ENCODE data around the gene PIK3CD. TPM values are rescaled to one million over a fixed set of nuclear protein-coding genes. Genes with fewer than 3 reads are reported as not detected.
"Not testable (repeated sequence)": the region's sequence is repeated elsewhere in the genome, so short reads cannot be mapped to it uniquely, and the experiment has no call there.

PIK3CD gene
- total RNA-seq, 8 experiments from 2014 or later = 0.80 to 6.8 (median 5.4) TPM

GRCh38 chr1:9611716-9612115 lies 39.8 kb upstream of the PIK3CD start:
- 83 to 100% (median 100%) methylated on average over 1 to 4 of the region's 13 CpGs; no CpG with 5 or more reads in 3 of the 10 experiments for WGBS, 10 experiments
- in situ Hi-C loops (cut with MboI; ENCODE audit: low pct_unique_long_range_greater_than_20kb in 2 of 9, low sequenced_read_pairs in 9 of 9, unreplicated experiment in 9 of 9) = no loop called here
- no peak for ATAC-seq (replicated peaks in 6 of 8)
- Histone ChIP-seq H3K27ac (no peak overlapping the region), H3K4me3 (no peak overlapping the region), H3K4me1 (replicated peaks in 1 of 2) (no peaks in the 10 kb centered on the region)

DNA sequence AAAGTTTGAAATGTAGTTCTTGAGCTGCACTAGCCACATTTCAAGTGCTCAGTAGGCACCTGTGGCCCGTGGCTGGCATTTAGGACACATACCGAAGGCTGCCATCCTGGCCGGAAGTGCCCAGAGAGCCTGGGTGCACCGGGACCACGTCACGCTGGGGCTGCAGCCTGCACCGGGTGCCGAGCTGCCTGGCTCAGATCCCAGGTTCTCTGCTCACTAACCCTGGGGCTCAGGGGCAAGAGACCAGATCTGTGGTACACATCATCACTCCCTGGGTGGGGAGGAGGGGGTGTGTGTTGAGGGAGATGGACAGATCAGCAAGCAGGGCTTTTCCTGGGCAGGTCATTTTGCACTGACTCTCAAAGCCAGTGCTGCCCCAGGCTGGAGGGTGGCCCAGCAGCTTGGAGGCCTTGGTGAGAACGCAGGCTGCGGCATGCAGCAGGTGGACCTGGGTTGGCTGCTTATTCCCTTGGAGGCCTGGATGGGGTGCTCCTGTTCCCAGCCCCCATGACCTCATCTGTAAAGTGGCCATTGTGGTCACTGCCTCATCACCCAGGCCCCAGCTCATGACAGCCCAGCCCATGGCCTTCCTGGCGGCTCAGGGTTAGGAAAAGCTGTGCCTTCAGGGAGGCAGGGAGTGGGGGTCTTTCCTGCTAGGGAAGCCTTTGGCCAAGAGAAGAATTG lies 39.2 kb upstream of the PIK3CD start:
- Histone ChIP-seq H3K4me1 (replicated peaks in 1 of 2) (no peaks in the 10 kb centered on the region), H3K4me3 (no peak overlapping the region), H3K27ac (no peak overlapping the region)
- 80 to 100% (median 87%) methylated on average over 1 to 8 of the region's 11 CpGs; no CpG with 5 or more reads in 6 of the 10 experiments for WGBS, 10 experiments
- ATAC-seq (replicated peaks in 6 of 8) = peak in 4 of 8 experiments; percentile 6 to 29 (median 14)
- in situ Hi-C loops (cut with MboI; ENCODE audit: low pct_unique_long_range_greater_than_20kb in 2 of 9, low sequenced_read_pairs in 9 of 9, unreplicated experiment in 9 of 9) = no loop called here

DNA sequence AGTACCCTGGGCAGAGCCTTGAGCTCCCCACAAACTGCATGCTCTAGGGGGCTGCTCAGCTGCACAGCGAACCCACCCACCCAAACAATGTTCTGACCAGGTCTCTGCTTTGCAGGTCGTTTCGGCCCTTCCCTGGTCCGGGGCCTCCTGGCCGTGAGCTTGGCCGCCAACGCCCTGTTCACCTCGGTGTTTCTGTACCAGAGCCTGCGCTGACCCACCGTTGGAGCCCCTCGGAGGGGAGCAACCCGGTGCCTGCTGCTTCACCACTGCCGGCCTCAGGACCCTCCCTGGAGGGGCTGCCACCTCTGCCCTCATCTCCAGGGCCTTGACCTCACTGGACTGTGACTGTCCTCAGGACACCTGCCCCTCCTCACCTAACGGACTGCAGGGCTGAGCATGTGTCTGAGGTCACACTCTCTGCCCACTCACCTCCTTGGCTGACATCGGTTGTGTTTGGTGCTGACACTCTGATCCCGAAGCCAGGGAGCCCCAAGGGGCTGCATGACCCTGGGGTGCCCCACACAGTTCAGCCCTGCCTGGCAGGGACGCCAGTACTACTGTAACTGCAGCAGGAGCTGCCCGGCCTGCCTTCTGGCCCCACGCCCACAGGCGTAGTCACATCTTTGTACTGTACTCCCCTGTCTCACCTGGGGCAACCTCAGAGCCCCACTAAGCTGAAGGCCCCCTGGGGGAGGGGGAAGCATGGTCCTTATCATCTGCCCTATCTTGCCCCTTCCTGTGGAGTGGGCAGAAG lies 38.5 kb upstream of the PIK3CD start:
- ATAC-seq (replicated peaks in 6 of 8) = peak in 4 of 8 experiments; percentile 13 to 19 (median 14)
- in situ Hi-C loops (cut with MboI; ENCODE audit: low pct_unique_long_range_greater_than_20kb in 2 of 9, low sequenced_read_pairs in 9 of 9, unreplicated experiment in 9 of 9) = no loop called here
- H3K4me1 ChIP-seq (replicated peaks in 1 of 2) = no peaks in the 10 kb centered on the region
- 80 to 100% (median 88%) methylated on average over 1 to 15 of the region's 20 CpGs; no CpG with 5 or more reads in 4 of the 10 experiments for WGBS, 10 experiments
- H3K27ac ChIP-seq = no peak overlapping the region
- no peak overlapping the region for H3K4me3 ChIP-seq

DNA sequence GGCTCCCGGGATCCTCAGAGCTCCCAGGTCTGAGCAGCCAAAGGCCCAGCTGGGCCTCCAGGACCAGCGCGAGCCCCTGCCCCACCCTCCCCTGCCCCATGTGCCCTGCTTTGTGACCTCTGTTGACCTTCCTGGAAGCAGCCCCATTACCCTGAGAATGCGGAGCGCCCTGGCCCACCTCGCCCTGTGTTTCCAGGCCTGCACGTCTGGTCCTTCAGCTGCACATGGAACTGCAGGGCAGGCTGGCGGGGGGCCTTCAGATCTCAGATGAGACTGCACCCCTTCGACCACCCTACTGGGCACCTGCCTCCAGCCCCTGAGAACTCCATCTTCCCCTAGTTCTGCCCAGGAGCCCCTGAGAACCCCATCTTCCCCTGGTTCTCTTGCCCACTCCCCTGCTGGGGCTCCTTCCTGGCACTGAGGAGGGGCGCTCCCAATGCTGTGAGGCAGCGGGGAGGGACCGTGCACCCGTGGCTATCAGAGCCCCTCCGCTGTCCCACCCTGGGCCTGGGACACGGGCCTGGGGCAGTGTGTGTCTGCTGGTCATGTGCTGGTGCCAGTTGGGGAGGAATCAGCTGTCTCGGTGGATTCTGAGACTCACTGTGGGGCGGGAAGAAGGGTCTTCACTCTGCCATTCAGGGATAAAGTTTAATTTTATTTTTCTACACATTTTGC lies 37.8 kb upstream of the PIK3CD start:
- 85 to 100% (median 93%) methylated on average over 1 to 8 of the region's 17 CpGs; no CpG with 5 or more reads in 5 of the 10 experiments for WGBS, 10 experiments
- Histone ChIP-seq H3K4me3 (no peak overlapping the region), H3K27ac (no peak overlapping the region), H3K4me1 (replicated peaks in 1 of 2) (no peaks in the 10 kb centered on the region)
- ATAC-seq (replicated peaks in 6 of 8) = peak in 2 of 8 experiments; percentile 7 to 13
- in situ Hi-C loops (cut with MboI; ENCODE audit: low pct_unique_long_range_greater_than_20kb in 2 of 9, low sequenced_read_pairs in 9 of 9, unreplicated experiment in 9 of 9) = no loop called here

DNA sequence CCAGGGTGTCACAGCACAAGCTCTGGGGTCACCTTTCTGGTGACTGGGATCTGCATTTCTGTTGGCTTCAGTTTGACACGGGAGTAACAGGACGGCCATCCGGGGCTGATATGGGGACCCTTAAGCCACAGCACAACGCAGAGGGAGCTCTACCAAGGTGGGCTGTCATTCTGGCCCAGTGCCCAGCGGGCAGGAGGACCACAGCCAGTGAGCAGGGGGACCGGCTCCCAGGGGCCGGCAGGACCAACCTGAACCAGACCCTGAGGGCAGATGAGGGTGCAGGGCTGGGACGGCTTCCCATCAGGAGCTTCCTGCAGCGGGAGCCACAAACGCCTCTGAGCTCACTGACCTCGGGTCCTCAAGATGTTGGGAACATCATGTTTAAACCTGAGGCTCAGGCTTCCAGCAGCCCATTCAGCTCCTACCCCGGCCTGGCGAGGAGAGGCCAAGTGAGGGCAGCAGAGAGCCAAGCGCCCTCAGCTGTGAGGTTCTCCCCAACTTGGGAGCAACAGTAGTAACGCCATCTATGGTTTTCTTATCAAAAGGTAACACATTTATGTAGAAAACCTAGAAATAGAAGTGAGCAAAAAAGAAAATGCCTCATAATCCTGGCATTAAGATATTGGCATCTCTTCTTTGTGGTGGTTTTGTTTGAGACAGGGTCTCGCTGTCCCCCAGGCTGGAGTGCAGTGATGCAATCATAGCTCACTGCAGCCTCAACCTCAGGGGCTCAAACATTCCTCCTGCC lies 36.0 kb upstream of the PIK3CD start:
- in situ Hi-C loops (cut with MboI; ENCODE audit: low pct_unique_long_range_greater_than_20kb in 2 of 9, low sequenced_read_pairs in 9 of 9, unreplicated experiment in 9 of 9) = no loop called here
- peak; percentile 15 to 86 (median 44) for ATAC-seq (replicated peaks in 6 of 8)
- Histone ChIP-seq H3K27ac (no peak overlapping the region), H3K4me1 (replicated peaks in 1 of 2) (no peaks in the 10 kb centered on the region), H3K4me3 (no peak overlapping the region)
- 50 to 90% (median 71%) methylated on average over 2 to 8 of the region's 16 CpGs; no CpG with 5 or more reads in 5 of the 10 experiments for WGBS, 10 experiments

- Histone ChIP-seq H3K4me1 (replicated peaks in 1 of 2) (no peaks in the 10 kb centered on the region), H3K27ac (no peak overlapping the region), H3K4me3 (no peak overlapping the region)
- peak in 1 of 8 experiments; percentile 58 for ATAC-seq (replicated peaks in 6 of 8)
- in situ Hi-C loops (cut with MboI; ENCODE audit: low pct_unique_long_range_greater_than_20kb in 2 of 9, low sequenced_read_pairs in 9 of 9, unreplicated experiment in 9 of 9) = no loop called here
- WGBS, 10 experiments = 51 to 100% (median 77%) methylated on average over 2 to 14 of the region's 18 CpGs; no CpG with 5 or more reads in 1 of the 10 experiments
Measured at GRCh38 chr1:9618909-9619679, 32.4 kb upstream of the PIK3CD start.

GRCh38 chr1:9621032-9621431 lies 30.5 kb upstream of the PIK3CD start:
- no peak for ATAC-seq (replicated peaks in 6 of 8)
- Histone ChIP-seq H3K27ac (no peak overlapping the region), H3K4me3 (no peak overlapping the region), H3K4me1 (replicated peaks in 1 of 2) (no peaks in the 10 kb centered on the region)
- in situ Hi-C loops (cut with MboI; ENCODE audit: low pct_unique_long_range_greater_than_20kb in 2 of 9, low sequenced_read_pairs in 9 of 9, unreplicated experiment in 9 of 9) = no loop called here

DNA sequence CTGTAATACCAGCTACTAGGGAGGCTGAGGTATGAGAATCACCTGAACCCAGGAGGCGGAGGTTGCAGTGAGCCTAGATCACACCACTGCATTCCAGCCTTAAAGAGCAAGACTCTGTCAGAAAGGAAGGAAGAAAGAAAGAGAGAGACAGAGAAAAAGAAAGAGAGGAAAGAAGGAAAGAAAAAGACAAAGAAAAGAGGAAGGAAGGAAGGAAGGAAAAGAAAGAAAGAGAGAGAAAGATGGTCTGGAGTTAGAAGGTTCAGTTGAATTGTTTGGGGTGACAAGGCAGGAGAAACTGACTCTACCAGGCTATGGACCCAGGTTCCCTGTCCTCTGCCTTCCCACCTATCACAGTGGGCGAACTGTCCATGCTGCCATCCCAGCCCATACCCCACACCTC lies 27.4 kb upstream of the PIK3CD start:
- WGBS, 10 experiments = 65 to 100% (median 87%) methylated on average over 1 to 2 of the region's 2 CpGs; no CpG with 5 or more reads in 2 of the 10 experiments
- Histone ChIP-seq H3K27ac (no peak overlapping the region), H3K4me3 (no peak overlapping the region), H3K4me1 (replicated peaks in 1 of 2) (no peaks in the 10 kb centered on the region)
- no peak for ATAC-seq (replicated peaks in 6 of 8)
- in situ Hi-C loops (cut with MboI; ENCODE audit: low pct_unique_long_range_greater_than_20kb in 2 of 9, low sequenced_read_pairs in 9 of 9, unreplicated experiment in 9 of 9) = no loop called here

GRCh38 chr1:9625030-9625429 lies 26.5 kb upstream of the PIK3CD start:
- in situ Hi-C loops (cut with MboI; ENCODE audit: low pct_unique_long_range_greater_than_20kb in 2 of 9, low sequenced_read_pairs in 9 of 9, unreplicated experiment in 9 of 9) = loop anchor here in 8 of 9 experiments (25.0 kb wide), 1 partner anchor 237 kb away; no protein-coding TSS in a partner anchor
- H3K4me3 ChIP-seq; ATAC-seq (replicated peaks in 6 of 8); H3K27ac ChIP-seq; H3K4me1 ChIP-seq (replicated peaks in 1 of 2): not testable (repeated sequence)
- 70 to 100% (median 88%) methylated on average over 1 to 3 of the region's 3 CpGs; no CpG with 5 or more reads in 1 of the 10 experiments for WGBS, 10 experiments

DNA sequence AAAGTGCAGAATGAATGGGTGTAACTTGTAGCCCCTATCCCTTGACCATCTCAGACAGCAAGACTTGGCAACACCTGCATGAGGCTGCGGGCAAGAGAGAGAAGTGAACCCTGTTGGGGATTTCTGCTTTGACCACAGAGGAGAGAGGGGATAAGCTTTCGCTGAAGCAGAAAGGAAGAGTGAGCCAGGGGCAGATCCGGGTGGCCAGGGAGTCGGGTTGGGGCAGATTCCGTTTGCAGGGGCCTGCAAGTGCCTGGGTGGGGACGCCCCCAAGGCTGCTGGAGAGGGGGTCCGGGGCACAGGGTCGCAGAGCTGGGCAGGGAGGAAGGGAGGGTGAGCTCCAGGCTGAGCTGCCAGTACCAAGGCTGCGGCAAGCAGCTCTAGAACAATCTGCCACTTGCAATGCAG lies 25.3 kb upstream of the PIK3CD start:
- H3K4me1 ChIP-seq (replicated peaks in 1 of 2) = no peaks in the 10 kb centered on the region
- no peak for ATAC-seq (replicated peaks in 6 of 8)
- in situ Hi-C loops (cut with MboI; ENCODE audit: low pct_unique_long_range_greater_than_20kb in 2 of 9, low sequenced_read_pairs in 9 of 9, unreplicated experiment in 9 of 9) = loop anchor here in 8 of 9 experiments (25.0 kb wide), 1 partner anchor 236 kb away; no protein-coding TSS in a partner anchor
- H3K4me3 ChIP-seq = no peak overlapping the region
- WGBS, 10 experiments = 70 to 100% (median 88%) methylated on average over 1 to 3 of the region's 9 CpGs; no CpG with 5 or more reads in 6 of the 10 experiments
- no peak overlapping the region for H3K27ac ChIP-seq

DNA sequence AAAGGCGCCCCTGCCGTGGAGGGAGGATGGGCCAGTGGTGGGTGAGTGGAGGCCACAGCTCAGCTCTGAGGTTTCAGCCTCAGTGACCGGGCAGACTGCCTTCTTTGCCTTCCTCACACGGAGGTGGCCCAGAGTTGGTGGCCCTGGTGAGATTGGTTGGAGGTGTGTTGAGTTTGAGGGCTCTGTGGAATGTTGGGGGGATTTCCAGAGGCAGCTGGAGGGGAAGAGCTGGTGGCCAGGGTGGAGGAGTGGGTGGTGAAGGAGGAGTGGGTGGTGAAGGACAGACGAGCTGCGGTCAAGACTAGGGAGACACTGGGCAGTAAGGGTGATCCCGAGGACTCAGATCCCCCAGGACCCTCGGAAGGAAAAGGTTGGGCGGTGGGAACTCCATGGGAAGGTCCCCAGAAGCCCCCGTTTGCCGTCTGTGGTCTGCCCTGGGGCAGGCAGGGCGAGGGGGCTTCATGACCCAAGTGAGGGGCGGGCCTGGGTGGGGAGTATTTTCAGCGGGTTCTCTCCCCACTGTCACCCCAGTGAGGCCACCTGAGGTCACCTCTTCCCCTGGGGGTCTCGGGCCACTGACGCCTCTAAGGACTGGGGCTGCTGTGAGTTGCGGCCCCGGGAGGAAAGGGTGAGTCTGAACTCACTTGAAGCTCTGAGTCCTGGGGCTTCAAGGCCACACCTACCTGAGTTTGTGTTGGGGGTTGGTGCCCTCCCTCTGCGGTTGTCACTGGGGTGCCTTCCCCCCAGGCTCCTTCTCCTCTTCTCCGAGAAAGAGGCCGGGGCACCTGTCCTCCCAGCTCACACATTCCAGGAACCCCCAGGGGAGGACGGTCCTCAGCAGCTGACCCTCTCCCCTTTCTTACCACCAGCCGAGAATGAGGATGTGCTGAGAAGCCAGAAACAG lies 22.7 kb upstream of the PIK3CD start:
- WGBS, 10 experiments = 50 to 100% (median 90%) methylated on average over 1 to 8 of the region's 23 CpGs; no CpG with 5 or more reads in 4 of the 10 experiments
- in situ Hi-C loops (cut with MboI; ENCODE audit: low pct_unique_long_range_greater_than_20kb in 2 of 9, low sequenced_read_pairs in 9 of 9, unreplicated experiment in 9 of 9) = loop anchor here in 8 of 9 experiments (25.0 kb wide), 1 partner anchor 234 kb away; no protein-coding TSS in a partner anchor
- no peak overlapping the region for H3K27ac ChIP-seq

More for the DNA sequence above, 22.7 kb upstream of the PIK3CD start:
- no peaks in the 10 kb centered on the region for H3K4me1 ChIP-seq (replicated peaks in 1 of 2)
- no peak for ATAC-seq (replicated peaks in 6 of 8)
- no peak overlapping the region for H3K4me3 ChIP-seq

Data from motor neuron (in vitro differentiated cells).